H9 (cell line): ENCODE results near the gene ANKRD42. TPM values are rescaled to one million over a fixed set of nuclear protein-coding genes. Genes with fewer than 3 reads are reported as not detected.

ENCODE experiments used
- DNase-seq: peaks from one replicate; pipeline ENCODE4 v3.0.0-alpha.2; 2017
- H2AFZ ChIP-seq: one replicate; pipeline ENCODE4 v1.6.1; 2013; ENCODE audit warnings: mild to moderate bottlenecking, low read length, control low read depth, moderate library complexity
- H2AK5ac ChIP-seq: 2 replicates; pipeline ENCODE4 v1.6.1; 2013; ENCODE audit warnings: low read length, control low read depth, mixed read lengths; ENCODE audit not compliant: insufficient read length
- H2BK120ac ChIP-seq: one replicate; pipeline ENCODE4 v1.6.1; 2013; ENCODE audit warnings: low read depth, mild to moderate bottlenecking, low read length, control low read depth, inconsistent platforms; ENCODE audit not compliant: poor library complexity, severe bottlenecking
- H2BK12ac ChIP-seq: 2 replicates; pipeline ENCODE4 v1.6.1; 2013; ENCODE audit warnings: low read length, control low read depth, mixed read lengths, low read depth; ENCODE audit not compliant: insufficient read length
- H2BK15ac ChIP-seq: 2 replicates; pipeline ENCODE4 v1.6.1; 2013; ENCODE audit warnings: low read depth, low read length, control low read depth
- H2BK20ac ChIP-seq: one replicate; pipeline ENCODE4 v1.6.1; 2013; ENCODE audit warnings: low read depth, mild to moderate bottlenecking, low read length, control low read depth, inconsistent platforms; ENCODE audit not compliant: poor library complexity, severe bottlenecking
- H2BK5ac ChIP-seq: 2 replicates; pipeline ENCODE4 v1.6.1; 2013; ENCODE audit warnings: low read length, control low read depth, mixed read lengths; ENCODE audit not compliant: insufficient read length
- H3K14ac ChIP-seq: 2 replicates; pipeline ENCODE4 v1.6.1; 2013; ENCODE audit warnings: low read length, control low read depth; ENCODE audit not compliant: insufficient read depth
- H3K18ac ChIP-seq: 2 replicates; pipeline ENCODE4 v1.6.1; 2013; ENCODE audit warnings: low read depth, mild to moderate bottlenecking, mixed read lengths, low read length, control low read depth; ENCODE audit not compliant: insufficient read length
- H3K23ac ChIP-seq: 2 replicates; pipeline ENCODE4 v1.6.1; 2013; ENCODE audit warnings: low read length, control low read depth, mixed read lengths, low read depth; ENCODE audit not compliant: insufficient read length
- H3K23me2 ChIP-seq: 2 replicates; pipeline ENCODE4 v1.6.1; 2013; ENCODE audit warnings: low read depth, mild to moderate bottlenecking, mixed read lengths, low read length, control low read depth; ENCODE audit not compliant: insufficient read length, poor library complexity, severe bottlenecking
- H3K27ac ChIP-seq: 2 replicates; pipeline ENCODE4 v1.5.1; 2013; ENCODE audit warnings: low read length, control low read depth, mixed read lengths, low read depth; ENCODE audit not compliant: insufficient read length
- H3K27me3 ChIP-seq: 2 replicates; pipeline ENCODE4 v1.6.1; 2013; ENCODE audit warnings: low read length, control low read depth, inconsistent platforms; ENCODE audit not compliant: insufficient read depth
- H3K4ac ChIP-seq: 2 replicates; pipeline ENCODE4 v1.6.1; 2013; ENCODE audit warnings: low read depth, mild to moderate bottlenecking, control low read depth, inconsistent platforms, low read length, moderate library complexity
- H3K4me1 ChIP-seq: 2 replicates; pipeline ENCODE4 v1.6.1; 2013; ENCODE audit warnings: low read length, control low read depth, inconsistent platforms; ENCODE audit not compliant: insufficient read depth
- H3K4me2 ChIP-seq: 2 replicates; pipeline ENCODE4 v1.6.1; 2013; ENCODE audit warnings: low read length, control low read depth, mixed read lengths; ENCODE audit not compliant: insufficient read length, insufficient read depth
- H3K56ac ChIP-seq: 2 replicates; pipeline ENCODE4 v1.6.1; 2013; ENCODE audit warnings: low read depth, mild to moderate bottlenecking, mixed read lengths, low read length, control low read depth; ENCODE audit not compliant: insufficient read length
- H3K79me1 ChIP-seq: 2 replicates; pipeline ENCODE4 v1.6.1; 2013; ENCODE audit warnings: low read depth, mild to moderate bottlenecking, moderate library complexity, low read length, control low read depth, inconsistent platforms; ENCODE audit not compliant: insufficient read depth, poor library complexity, severe bottlenecking
- H3K79me2 ChIP-seq: 2 replicates; pipeline ENCODE4 v1.6.1; 2013; ENCODE audit warnings: low read length, control low read depth, inconsistent platforms; ENCODE audit not compliant: insufficient read depth
- H3K9ac ChIP-seq: 2 replicates; pipeline ENCODE4 v1.6.1; 2013; ENCODE audit warnings: low read length, control low read depth, mixed read lengths; ENCODE audit not compliant: insufficient read length; ENCODE audit errors: extremely low read depth
- H3K9me3 ChIP-seq: one replicate; pipeline ENCODE4 v1.6.1; 2013; ENCODE audit warnings: low read depth, low read length, inconsistent platforms; ENCODE audit not compliant: control insufficient read depth
- H3T11ph ChIP-seq: one replicate; pipeline ENCODE4 v1.6.1; 2013; ENCODE audit warnings: mild to moderate bottlenecking, low read length, control low read depth, inconsistent platforms
- H4K20me1 ChIP-seq: one replicate; pipeline ENCODE4 v1.6.1; 2013; ENCODE audit not compliant: control insufficient read depth, insufficient read length, insufficient read depth
- H4K5ac ChIP-seq: 2 replicates; pipeline ENCODE4 v1.6.1; 2013; ENCODE audit warnings: low read depth, mild to moderate bottlenecking, mixed read lengths, low read length, control low read depth; ENCODE audit not compliant: insufficient read length
- H4K8ac ChIP-seq: replicated peaks from 2 replicates; pipeline ENCODE4 v1.6.1; 2013; ENCODE audit warnings: low read length, control low read depth, mixed read lengths, low read depth; ENCODE audit not compliant: insufficient read length
- H4K91ac ChIP-seq: 2 replicates; pipeline ENCODE4 v1.6.1; 2013; ENCODE audit warnings: low read depth, mild to moderate bottlenecking, moderate library complexity, mixed read lengths, low read length, control low read depth; ENCODE audit not compliant: insufficient read length
- H3K27ac Mint-ChIP-seq, 3 experiments: 2 replicates in 2 of 3; 3 replicates in 1 of 3; pipeline ENCODE4 v1.8.0; 2020 to 2021; ENCODE audit warnings: mixed read lengths in 3 of 3, mild to moderate bottlenecking in 1 of 3, moderate library complexity in 1 of 3
- H3K27me3 Mint-ChIP-seq: 2 replicates; pipeline ENCODE4 v1.8.0; 2021; ENCODE audit warnings: low read depth, mild to moderate bottlenecking, moderate library complexity, mixed read lengths
- H3K36me3 Mint-ChIP-seq, 3 experiments: 2 replicates in 2 of 3; 3 replicates in 1 of 3; pipeline ENCODE4 v1.8.0; 2020 to 2021; ENCODE audit warnings: low read depth in 3 of 3, mixed read lengths in 3 of 3; ENCODE audit not compliant: insufficient read depth in 1 of 3
- H3K4me1 Mint-ChIP-seq, 2 experiments: 2 replicates each; pipeline ENCODE4 v1.8.0; 2020; ENCODE audit warnings: mixed read lengths in 2 of 2
- H3K4me3 Mint-ChIP-seq, 2 experiments: 2 replicates in 1 of 2; 3 replicates in 1 of 2; pipeline ENCODE4 v1.8.0; 2020 to 2021; ENCODE audit warnings: mild to moderate bottlenecking in 2 of 2, mixed read lengths in 2 of 2, moderate library complexity in 1 of 2
- H3K9me3 Mint-ChIP-seq, 2 experiments: 2 replicates in 1 of 2; 3 replicates in 1 of 2; pipeline ENCODE4 v1.8.0; 2020; ENCODE audit warnings: mild to moderate bottlenecking in 2 of 2, mixed read lengths in 2 of 2, moderate library complexity in 1 of 2
- WGBS: extraction: QIAGEN DNeasy Blood & Tissue Kit; methylation state at CpG from one replicate; pipeline ENCODE4 v1.1.7; 2013; ENCODE audit warnings: missing lambda C conversion rate, low lambda C conversion rate, mixed read lengths; ENCODE audit not compliant: insufficient read length; ENCODE audit errors: extremely low coverage; 5-methylcytosine and 5-hydroxymethylcytosine counted together
- total RNA-seq: library from RNA; stranded (reverse); gene quantifications from 2 replicates; pipeline ENCODE4 v1.2.1, GENCODE V29; 2021
- TF ChIP-seq, protein P1 (sequence below): fragments of 200-600 bp; sonication (generic); conservative IDR thresholded peaks from 3 replicates; pipeline ENCODE4 v1.8.0; 2021; ENCODE audit warnings: antibody characterized with exemption, mild to moderate bottlenecking

The ANKRD42 gene
- total RNA-seq, 1 experiment from 2014 or later: 4.9 TPM

DNA sequence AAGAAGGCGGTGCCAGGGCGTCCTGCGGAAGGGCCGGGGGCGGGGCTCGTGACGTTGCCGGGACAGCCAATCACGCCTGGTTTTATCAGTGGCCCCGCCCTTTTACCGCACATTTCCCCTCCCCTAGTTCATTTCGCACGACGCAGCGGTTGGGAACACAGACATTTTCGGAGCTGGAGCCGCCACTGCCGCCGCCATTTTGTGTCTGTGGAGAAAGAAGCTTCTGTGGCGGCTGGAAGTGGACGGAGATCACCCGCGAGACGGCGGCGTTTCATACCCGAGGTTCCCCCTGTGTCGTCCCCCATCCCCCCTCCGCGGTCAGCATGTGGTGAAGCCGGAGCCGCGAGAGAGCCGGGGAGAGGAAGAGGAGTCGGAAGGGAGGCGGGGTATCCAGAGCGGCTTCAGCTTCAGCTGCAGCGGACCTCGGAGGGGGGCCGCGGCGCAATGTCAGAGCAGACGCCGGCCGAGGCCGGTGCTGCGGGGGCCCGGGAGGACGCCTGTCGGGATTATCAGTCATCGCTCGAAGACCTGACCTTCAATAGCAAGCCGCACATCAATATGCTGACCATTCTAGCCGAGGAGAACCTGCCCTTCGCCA lies 36.4 kb upstream of the ANKRD42 start, which contains the start of gene PCF11:
TSS of gene PCF11 (plus strand) at position 136 of the 598 bp plus-strand sequence. CDS start at position 445, 309 bp downstream.
- WGBS: no CpG with 5 or more reads among the region's 55 CpGs
- no peaks in the 10 kb centered on the region for H3K79me1 ChIP-seq
- H2AFZ ChIP-seq: peak within 1 kb of the TSS; percentile 87
- H2BK12ac ChIP-seq: no peak within 1 kb of the TSS
- no peaks in the 10 kb centered on the region for H3K27me3 Mint-ChIP-seq
- H2BK120ac ChIP-seq: peak within 1 kb of the TSS; percentile 77
- peaks cover 25 to 26% of the 10 kb centered on the region in 2 experiments for H3K4me1 Mint-ChIP-seq
- peaks cover 7% of the 10 kb centered on the region for H3K23me2 ChIP-seq
- no peaks in the 10 kb centered on the region for H3K27me3 ChIP-seq
- no peaks in the 10 kb centered on the region for H4K20me1 ChIP-seq
- peak within 1 kb of the TSS; percentile 95 for H3K4me2 ChIP-seq
- no peak within 1 kb of the TSS for H3K23ac ChIP-seq
- H4K8ac ChIP-seq: no peak within 1 kb of the TSS
- H2BK20ac ChIP-seq: no peak within 1 kb of the TSS
- DNase-seq: no peak
- H4K5ac ChIP-seq: no peak within 1 kb of the TSS
- peak within 1 kb of the TSS; percentile 100 for H3K4me3 Mint-ChIP-seq
- no peak within 1 kb of the TSS for H2AK5ac ChIP-seq
- peak within 1 kb of the TSS; percentile 90 for H3K9ac ChIP-seq
- no peak within 1 kb of the TSS for H3K56ac ChIP-seq
- no peaks in the 10 kb centered on the region for H3K9me3 ChIP-seq
- H3K79me2 ChIP-seq: peaks cover 40% of the 10 kb centered on the region
- H3K36me3 Mint-ChIP-seq: peaks cover 23 to 48% (median 33%) of the 10 kb centered on the region in 3 experiments
- H3K27ac ChIP-seq: peak within 1 kb of the TSS; percentile 59
- no peak within 1 kb of the TSS for H2BK15ac ChIP-seq
- peaks cover 2 to 5% of the 10 kb centered on the region in 2 experiments; a peak in 4 of 5 replicates for H3K9me3 Mint-ChIP-seq
- TF ChIP-seq, protein P1, sequence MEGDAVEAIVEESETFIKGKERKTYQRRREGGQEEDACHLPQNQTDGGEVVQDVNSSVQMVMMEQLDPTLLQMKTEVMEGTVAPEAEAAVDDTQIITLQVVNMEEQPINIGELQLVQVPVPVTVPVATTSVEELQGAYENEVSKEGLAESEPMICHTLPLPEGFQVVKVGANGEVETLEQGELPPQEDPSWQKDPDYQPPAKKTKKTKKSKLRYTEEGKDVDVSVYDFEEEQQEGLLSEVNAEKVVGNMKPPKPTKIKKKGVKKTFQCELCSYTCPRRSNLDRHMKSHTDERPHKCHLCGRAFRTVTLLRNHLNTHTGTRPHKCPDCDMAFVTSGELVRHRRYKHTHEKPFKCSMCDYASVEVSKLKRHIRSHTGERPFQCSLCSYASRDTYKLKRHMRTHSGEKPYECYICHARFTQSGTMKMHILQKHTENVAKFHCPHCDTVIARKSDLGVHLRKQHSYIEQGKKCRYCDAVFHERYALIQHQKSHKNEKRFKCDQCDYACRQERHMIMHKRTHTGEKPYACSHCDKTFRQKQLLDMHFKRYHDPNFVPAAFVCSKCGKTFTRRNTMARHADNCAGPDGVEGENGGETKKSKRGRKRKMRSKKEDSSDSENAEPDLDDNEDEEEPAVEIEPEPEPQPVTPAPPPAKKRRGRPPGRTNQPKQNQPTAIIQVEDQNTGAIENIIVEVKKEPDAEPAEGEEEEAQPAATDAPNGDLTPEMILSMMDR: no peak
- H3K27ac Mint-ChIP-seq: peak within 1 kb of the TSS; percentile 100
- H4K91ac ChIP-seq: no peak within 1 kb of the TSS
- peak within 1 kb of the TSS; percentile 93 for H3K14ac ChIP-seq
- H3K18ac ChIP-seq: peak within 1 kb of the TSS; percentile 94
- H3K4ac ChIP-seq: 0 out of 2 replicates have a peak within 1 kb of the TSS, but pooled peaks have one; percentile 38
- H3K4me1 ChIP-seq: peaks cover 2% of the 10 kb centered on the region; the same call in 1 of the 2 replicates
- H2BK5ac ChIP-seq: no peak within 1 kb of the TSS
- H3T11ph ChIP-seq: no peak within 1 kb of the TSS
